HepG2 (cell line): Measurements from ENCODE around the gene TST. TPM values are rescaled to one million over a fixed set of nuclear protein-coding genes. Genes with fewer than 3 reads are reported as not detected.

Source experiments
- ARID3A ChIP-seq: IDR thresholded peaks from 2 replicates; pipeline ENCODE4 v1.6.1; 2012; ENCODE audit warnings: low read depth, low read length, improper control_type of control experiment
- ARID5B ChIP-seq: IDR thresholded peaks from 2 replicates; pipeline ENCODE4 v1.4.0; 2020; ENCODE audit warnings: mild to moderate bottlenecking, missing genetic modification reagents
- CC2D1A ChIP-seq: sonication (generic); formaldehyde crosslinking; IDR thresholded peaks from 2 replicates; pipeline ENCODE4 v1.8.1; 2023; ENCODE audit warnings: mild to moderate bottlenecking, missing genetic modification reagents
- CENPT ChIP-seq: sonication (generic); formaldehyde crosslinking; IDR thresholded peaks from 2 replicates; pipeline ENCODE4 v1.8.0; 2022; ENCODE audit warnings: low read depth, mild to moderate bottlenecking, moderate library complexity, missing genetic modification reagents
- CSRNP2 ChIP-seq: sonication (generic); formaldehyde crosslinking; conservative IDR thresholded peaks from 2 replicates; pipeline ENCODE4 v1.8.0; 2022; ENCODE audit warnings: low read depth, missing genetic modification reagents
- DRAP1 ChIP-seq: IDR thresholded peaks from 2 replicates; pipeline ENCODE4 v1.6.1; 2016; ENCODE audit warnings: missing genetic modification reagents, missing compliant biosample characterization
- FOXK1 ChIP-seq: sonication (generic); formaldehyde crosslinking; IDR thresholded peaks from 2 replicates; pipeline ENCODE4 v1.4.0; 2020; ENCODE audit warnings: low read depth, missing genetic modification reagents, borderline replicate concordance
- HCFC1 ChIP-seq: fragments of 150-350 bp; IDR thresholded peaks from 2 replicates; pipeline ENCODE4 v1.6.1; 2014; ENCODE audit warnings: low read depth, low read length
- HNRNPLL ChIP-seq: fragments of 200-400 bp; formaldehyde crosslinking; IDR thresholded peaks from 2 replicates; pipeline ENCODE4 v1.6.1; 2017; ENCODE audit warnings: mild to moderate bottlenecking, low read depth, low read length; ENCODE audit not compliant: poor library complexity, severe bottlenecking
- IRF1 ChIP-seq: sonication (generic); formaldehyde crosslinking; IDR thresholded peaks from 2 replicates; pipeline ENCODE4 v1.4.0; 2020; ENCODE audit warnings: low read depth, mild to moderate bottlenecking, missing genetic modification reagents
- IRF2 ChIP-seq: IDR thresholded peaks from 2 replicates; pipeline ENCODE4 v1.6.1; 2018; ENCODE audit warnings: missing genetic modification reagents, missing compliant biosample characterization
- REXO4 ChIP-seq: sonication (generic); formaldehyde crosslinking; IDR thresholded peaks from 2 replicates; pipeline ENCODE4 v1.8.0; 2022; ENCODE audit warnings: missing genetic modification reagents, mild to moderate bottlenecking, borderline replicate concordance
- TCF7 ChIP-seq: sonication (generic); IDR thresholded peaks from 2 replicates; pipeline ENCODE4 v1.6.1; 2016; ENCODE audit warnings: antibody characterized with exemption, low read depth
- ZMYM4 ChIP-seq: sonication (generic); formaldehyde crosslinking; IDR thresholded peaks from 2 replicates; pipeline ENCODE4 v1.8.1; 2023; ENCODE audit warnings: mild to moderate bottlenecking, missing genetic modification reagents
- ZNF441 ChIP-seq: sonication (generic); formaldehyde crosslinking; IDR thresholded peaks from 2 replicates; pipeline ENCODE4 v1.7.0; 2021; ENCODE audit warnings: missing genetic modification reagents, borderline replicate concordance
- ZNF546 ChIP-seq: sonication (generic); formaldehyde crosslinking; conservative IDR thresholded peaks from 2 replicates; pipeline ENCODE4 v1.8.1; 2023; ENCODE audit warnings: mild to moderate bottlenecking, missing genetic modification reagents
- ZNF557 ChIP-seq: sonication (generic); formaldehyde crosslinking; IDR thresholded peaks from 2 replicates; pipeline ENCODE4 v1.4.0; 2020; ENCODE audit warnings: missing genetic modification reagents
- ZNF563 ChIP-seq: sonication (generic); formaldehyde crosslinking; IDR thresholded peaks from 2 replicates; pipeline ENCODE4 v1.8.0; 2022; ENCODE audit warnings: mild to moderate bottlenecking, moderate library complexity, missing genetic modification reagents
- polyA plus RNA-seq, 8 experiments: library from polyadenylated mRNA; depleted of rRNA in 3 of 8; stranded (reverse) in 7 of 8; unstranded in 1 of 8; fragments of >200 nt; fragmentation: Illumina TruSeq in 4 of 8; extraction: Trizol in 4 of 8; gene quantifications; 2 replicates each; pipeline versions ENCODE4 v1.2.1 to v1.2.3, GENCODE V29; 2011 to 2016; ENCODE audit warnings: low read depth in 4 of 8, missing spikeins in 1 of 8, mixed read lengths in 1 of 8; ENCODE audit not compliant: insufficient read depth in 1 of 8
- total RNA-seq, 5 experiments: library from RNA; depleted of rRNA; stranded (reverse); fragments of >200 nt; fragmentation: Illumina TruSeq; extraction: Trizol; gene quantifications; 2 replicates each; pipeline ENCODE4 v1.2.3, GENCODE V29; 2016; ENCODE audit warnings: low read depth in 1 of 5
- TF ChIP-seq, protein P1 (sequence below): sonication (generic); formaldehyde crosslinking; conservative IDR thresholded peaks from 2 replicates; pipeline ENCODE4 v1.4.0; 2020; ENCODE audit warnings: missing genetic modification reagents

TST gene
- total and polyA plus RNA-seq, 2 of the 13 experiments (the other 11 are each of a cell fraction or from before 2014, with no cell fraction given) = 44.6 to 63.6 TPM

- no peak for TF ChIP-seq HCFC1
- no peak for TF ChIP-seq ZNF546 (CRISPR knock-in tag)
- no peak for TF ChIP-seq FOXK1 (CRISPR knock-in tag)
- TF ChIP-seq ZMYM4 (CRISPR knock-in tag) = no peak
- TF ChIP-seq IRF2 (CRISPR knock-in tag) = no peak
- TF ChIP-seq HNRNPLL = no peak
- no peak for TF ChIP-seq ZNF557
- TF ChIP-seq ARID5B = peak; percentile 75
- TF ChIP-seq CENPT (CRISPR knock-in tag) = no peak
- TF ChIP-seq, protein P1, sequence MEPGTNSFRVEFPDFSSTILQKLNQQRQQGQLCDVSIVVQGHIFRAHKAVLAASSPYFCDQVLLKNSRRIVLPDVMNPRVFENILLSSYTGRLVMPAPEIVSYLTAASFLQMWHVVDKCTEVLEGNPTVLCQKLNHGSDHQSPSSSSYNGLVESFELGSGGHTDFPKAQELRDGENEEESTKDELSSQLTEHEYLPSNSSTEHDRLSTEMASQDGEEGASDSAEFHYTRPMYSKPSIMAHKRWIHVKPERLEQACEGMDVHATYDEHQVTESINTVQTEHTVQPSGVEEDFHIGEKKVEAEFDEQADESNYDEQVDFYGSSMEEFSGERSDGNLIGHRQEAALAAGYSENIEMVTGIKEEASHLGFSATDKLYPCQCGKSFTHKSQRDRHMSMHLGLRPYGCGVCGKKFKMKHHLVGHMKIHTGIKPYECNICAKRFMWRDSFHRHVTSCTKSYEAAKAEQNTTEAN (CRISPR knock-in tag) = 0 out of 2 replicates have a peak, but pooled peaks have one; percentile 26
- peak; percentile 28; the same call in 1 of the 2 replicates for TF ChIP-seq TCF7
- no peak for TF ChIP-seq CSRNP2 (CRISPR knock-in tag)
- no peak for TF ChIP-seq REXO4 (CRISPR knock-in tag)
- no peak for TF ChIP-seq ARID3A
- TF ChIP-seq IRF1 (CRISPR knock-in tag) = no peak
- TF ChIP-seq CC2D1A (CRISPR knock-in tag) = no peak
- peak; percentile 63 for TF ChIP-seq DRAP1 (CRISPR knock-in tag)
- no peak for TF ChIP-seq ZNF441
- TF ChIP-seq ZNF563 (CRISPR knock-in tag) = no peak
Observed at GRCh38 chr22:37033605-37034430, 14.6 kb upstream of the TST start (continued).
